ENCODE results near the gene GLI1. TPM values are rescaled to one million over a fixed set of nuclear protein-coding genes. Genes with fewer than 3 reads are reported as not detected.
A peak's percentile ranks its signal among the peaks of the same experiment; 100 is the strongest.
"Not testable (repeated sequence)": the region's sequence is repeated elsewhere in the genome, so short reads cannot be mapped to it uniquely, and the experiment has no call there.

Gene GLI1
- total RNA-seq, 2 donors from 2014 or later, result 0.97 to 1.2 TPM

DNA sequence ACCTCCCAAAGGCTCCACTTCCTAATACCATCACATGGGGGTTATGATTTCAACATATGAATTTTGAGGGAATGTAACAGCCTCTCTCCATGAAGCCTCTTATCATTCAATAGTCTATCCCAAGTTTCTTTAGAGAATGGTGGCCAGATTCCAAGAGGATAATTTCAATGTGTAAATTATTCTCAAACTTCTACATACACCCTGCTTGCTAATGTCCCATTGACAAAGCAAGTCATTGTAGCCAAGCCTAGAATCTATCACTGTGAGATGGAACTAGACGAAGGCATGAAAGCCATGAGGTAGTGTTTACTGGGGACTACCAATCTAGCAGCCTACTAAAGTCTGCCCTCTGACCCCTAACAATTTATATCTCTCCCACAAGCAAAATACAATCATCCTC lies 21.2 kb upstream of the GLI1 start:
- intact Hi-C loops (cut with DNase I), result no loop called here
- DNase-seq, result no peak
- no peak for ATAC-seq

GRCh38 chr12:57439762-57440266 lies 19.8 kb upstream of the GLI1 start:
- ATAC-seq (no peak), DNase-seq (no peak)
- intact Hi-C loops (cut with DNase I), result no loop called here

- ATAC-seq; intact Hi-C loops (cut with DNase I): not testable (repeated sequence)
Measured at GRCh38 chr12:57441393-57441792, 18.2 kb upstream of the GLI1 start.

DNA sequence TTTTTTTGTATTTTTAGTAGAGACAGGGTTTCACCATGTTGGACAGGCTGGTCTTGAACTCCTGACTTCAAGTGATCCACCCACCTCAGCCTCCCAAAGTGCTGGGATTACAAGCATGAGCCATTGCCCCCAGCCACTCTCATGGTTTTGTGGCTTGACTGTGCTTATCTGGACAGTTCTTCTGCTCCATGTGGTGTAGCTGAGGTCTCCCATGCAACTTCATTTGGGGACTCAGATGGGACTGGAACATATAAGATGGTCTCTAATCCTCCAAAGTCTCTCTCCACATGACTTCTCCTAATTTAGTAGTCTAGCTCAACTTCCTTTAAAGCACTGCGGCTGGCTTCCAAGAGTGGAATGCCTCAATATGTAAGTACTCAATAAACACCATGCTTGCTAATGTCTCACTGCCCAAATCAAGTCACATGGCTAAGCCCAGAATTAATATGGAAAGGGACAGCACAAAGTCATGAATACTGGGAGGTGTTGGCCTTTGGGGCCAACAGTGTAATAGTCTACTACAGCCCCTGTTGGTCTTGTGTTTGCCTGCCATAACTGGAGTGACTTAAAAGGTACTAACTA lies 17.6 kb upstream of the GLI1 start:
- intact Hi-C loops (cut with DNase I), result no loop called here
- ATAC-seq, result no peak
- no peak for DNase-seq

More at GRCh38 chr12:57441393-57441792, 18.2 kb upstream of the GLI1 start:
- not testable (repeated sequence) for DNase-seq

DNA sequence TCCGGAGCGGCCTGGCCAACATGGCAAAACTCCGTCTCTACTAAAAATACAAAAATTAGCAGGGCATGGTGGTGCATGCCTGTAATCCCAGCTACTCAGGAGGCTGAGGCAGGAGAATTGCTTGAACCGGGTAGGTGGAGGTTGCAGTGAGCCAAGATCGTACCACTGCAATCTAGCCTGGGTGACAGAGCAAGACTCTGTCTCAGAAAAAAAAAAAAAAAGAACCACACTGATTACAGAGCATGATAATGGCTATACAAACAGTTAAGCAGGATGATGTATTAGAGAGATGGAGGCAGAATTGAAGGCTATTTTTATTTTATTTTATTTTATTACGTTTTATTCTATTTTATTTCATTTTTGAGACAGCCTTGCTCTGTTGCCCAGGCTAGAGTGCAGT lies 15.2 kb upstream of the GLI1 start:
- DNase-seq; intact Hi-C loops (cut with DNase I); ATAC-seq: not testable (repeated sequence)

DNA sequence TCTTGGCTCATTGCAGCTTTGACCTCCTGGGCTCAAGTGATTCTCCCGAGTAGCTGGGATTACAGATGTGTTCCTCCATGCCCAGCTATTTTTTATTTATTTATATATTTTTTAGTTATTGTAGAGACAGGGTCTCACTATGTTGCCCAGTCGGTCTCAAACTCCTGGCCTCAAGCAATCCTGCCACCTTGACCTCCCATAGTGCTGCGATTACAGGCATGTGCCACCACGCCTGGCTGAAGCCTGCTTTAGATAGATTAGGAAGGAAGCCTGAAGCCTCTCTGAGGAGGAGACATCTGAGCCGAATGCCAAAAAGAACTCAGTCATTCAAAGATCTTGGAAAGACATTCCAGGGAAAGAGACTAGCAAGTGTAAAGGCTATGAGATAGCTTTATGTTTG lies 14.8 kb upstream of the GLI1 start:
- no peak for ATAC-seq
- DNase-seq, result no peak
- intact Hi-C loops (cut with DNase I), result no loop called here

- ATAC-seq, result no peak
- intact Hi-C loops (cut with DNase I), result no loop called here
- no peak for DNase-seq
Measured at GRCh38 chr12:57446292-57446960, 13.2 kb upstream of the GLI1 start.

DNA sequence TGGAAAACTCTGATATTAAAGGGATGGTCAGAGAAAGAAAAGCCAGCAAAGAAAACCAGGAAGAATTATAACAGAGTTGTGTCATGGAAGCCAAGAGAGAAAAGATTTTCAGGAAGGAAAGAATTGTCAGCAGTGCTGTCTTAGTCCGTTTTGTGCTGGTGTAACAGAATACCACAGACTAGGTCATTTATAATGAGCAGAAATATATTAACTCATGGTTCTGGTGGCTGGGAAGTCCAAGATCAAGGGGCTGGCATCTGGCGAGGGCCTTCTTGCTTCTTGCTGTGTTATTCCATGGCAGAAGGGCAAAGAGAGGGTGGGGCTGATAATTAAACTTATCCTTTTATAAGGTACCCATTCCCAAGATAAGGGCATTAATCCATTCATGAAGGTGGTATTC lies 10.9 kb upstream of the GLI1 start:
- ATAC-seq, result no peak
- intact Hi-C loops (cut with DNase I), result no loop called here
- no peak for DNase-seq

DNA sequence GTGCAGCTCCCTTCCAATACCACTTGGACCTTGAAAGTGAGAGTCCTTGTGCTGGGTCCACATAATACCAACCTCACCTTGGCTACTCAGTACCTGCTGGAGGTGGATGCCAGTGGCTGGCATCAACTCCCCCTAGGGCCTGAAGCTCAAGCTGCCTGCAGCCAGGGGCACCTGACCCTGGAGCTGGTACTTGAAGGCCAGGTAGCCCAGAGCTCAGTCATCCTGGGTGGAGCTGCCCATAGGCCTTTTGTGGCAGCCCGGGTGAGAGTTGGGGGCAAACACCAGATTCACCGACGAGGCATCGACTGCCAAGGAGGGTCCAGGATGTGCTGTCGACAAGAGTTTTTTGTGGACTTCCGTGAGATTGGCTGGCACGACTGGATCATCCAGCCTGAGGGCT lies 10.2 kb upstream of the GLI1 start:
- intact Hi-C loops (cut with DNase I), result no loop called here
- DNase-seq, result no peak
- ATAC-seq, result no peak

GRCh38 chr12:57450057-57450456 lies 9.5 kb upstream of the GLI1 start:
- intact Hi-C loops (cut with DNase I), result loop anchor here (5.0 kb wide), 2 partner anchors 143 to 188 kb away; no protein-coding TSS in a partner anchor
- DNase-seq, result no peak
- no peak for ATAC-seq

- ATAC-seq (peak in 1 of 2 donors; percentile 6), DNase-seq (no peak)
- intact Hi-C loops (cut with DNase I), result loop anchor here (5.0 kb wide), 2 partner anchors 144 to 189 kb away; no protein-coding TSS in a partner anchor
Measured at GRCh38 chr12:57451233-57451778, 8.3 kb upstream of the GLI1 start.

GRCh38 chr12:57452181-57452936 lies 7.2 kb upstream of the GLI1 start:
- peak; percentile 83 to 84 for ATAC-seq
- intact Hi-C loops (cut with DNase I), result loop anchor here (5.0 kb wide), 2 partner anchors 145 to 190 kb away; no protein-coding TSS in a partner anchor
- DNase-seq, result peak; percentile 48

DNA sequence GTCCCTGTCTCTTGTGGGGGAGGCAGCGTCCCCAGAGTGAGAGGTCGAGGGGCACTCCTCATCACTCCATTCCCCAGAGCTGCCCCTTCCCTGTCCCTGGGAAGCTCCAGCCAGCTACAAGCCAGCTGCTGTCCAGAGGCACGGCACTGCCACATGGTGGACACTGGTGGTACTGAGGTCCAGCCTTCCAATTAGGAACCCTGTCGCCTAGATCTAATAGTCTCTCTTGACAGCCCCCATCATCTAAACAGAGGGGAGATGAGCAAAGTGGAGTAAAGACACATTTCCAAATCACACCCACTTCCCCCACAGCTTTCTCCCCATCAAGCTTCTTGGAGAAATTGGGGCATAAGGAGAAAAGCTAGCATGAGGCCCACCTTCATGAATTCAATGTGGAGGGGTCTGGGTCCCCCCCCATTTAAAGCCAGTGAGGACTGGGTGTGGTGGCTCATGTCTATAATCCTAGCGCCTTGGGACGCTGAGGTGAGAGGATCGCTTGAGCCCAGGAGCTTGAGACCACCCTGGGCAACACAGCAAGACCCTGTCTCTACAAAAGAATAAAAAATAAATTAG lies 6.6 kb upstream of the GLI1 start:
- peak; percentile 83 to 86 for ATAC-seq
- intact Hi-C loops (cut with DNase I), result loop anchor here (1.0 to 5.0 kb wide), 3 partner anchors 146 to 191 kb away; no protein-coding TSS in a partner anchor
- peak; percentile 86 for DNase-seq

GRCh38 chr12:57454213-57454565 lies 5.4 kb upstream of the GLI1 start:
- intact Hi-C loops (cut with DNase I), result loop anchor here (5.0 kb wide), 2 partner anchors 147 to 192 kb away; no protein-coding TSS in a partner anchor
- ATAC-seq, result no peak
- no peak for DNase-seq

GRCh38 chr12:57454566-57455373 lies 4.8 kb upstream of the GLI1 start, which contains the start of gene INHBE:
Gene INHBE (plus strand): TSS chr12:57455307. CDS start chr12:57455537, 230 bp downstream.
- intact Hi-C loops (cut with DNase I), result loop anchor here (5.0 kb wide), 3 partner anchors 147 to 242 kb away; no protein-coding TSS in a partner anchor
- no peak for ATAC-seq
- no peak for DNase-seq

GRCh38 chr12:57455374-57456144 lies 4.0 kb upstream of the GLI1 start:
- ATAC-seq, result no peak
- intact Hi-C loops (cut with DNase I), result loop anchor here in 1 of 2 donors (5.0 kb wide), 1 partner anchor 243 kb away; no protein-coding TSS in a partner anchor
- DNase-seq, result no peak

- intact Hi-C loops (cut with DNase I), result loop anchor here in 1 of 2 donors (5.0 kb wide), 1 partner anchor 244 kb away; no protein-coding TSS in a partner anchor
- ATAC-seq (no peak), DNase-seq (no peak)
Measured at GRCh38 chr12:57456145-57456700, 3.4 kb upstream of the GLI1 start.
